ENCODE results near the gene VSTM5.

Gene VSTM5

DNA sequence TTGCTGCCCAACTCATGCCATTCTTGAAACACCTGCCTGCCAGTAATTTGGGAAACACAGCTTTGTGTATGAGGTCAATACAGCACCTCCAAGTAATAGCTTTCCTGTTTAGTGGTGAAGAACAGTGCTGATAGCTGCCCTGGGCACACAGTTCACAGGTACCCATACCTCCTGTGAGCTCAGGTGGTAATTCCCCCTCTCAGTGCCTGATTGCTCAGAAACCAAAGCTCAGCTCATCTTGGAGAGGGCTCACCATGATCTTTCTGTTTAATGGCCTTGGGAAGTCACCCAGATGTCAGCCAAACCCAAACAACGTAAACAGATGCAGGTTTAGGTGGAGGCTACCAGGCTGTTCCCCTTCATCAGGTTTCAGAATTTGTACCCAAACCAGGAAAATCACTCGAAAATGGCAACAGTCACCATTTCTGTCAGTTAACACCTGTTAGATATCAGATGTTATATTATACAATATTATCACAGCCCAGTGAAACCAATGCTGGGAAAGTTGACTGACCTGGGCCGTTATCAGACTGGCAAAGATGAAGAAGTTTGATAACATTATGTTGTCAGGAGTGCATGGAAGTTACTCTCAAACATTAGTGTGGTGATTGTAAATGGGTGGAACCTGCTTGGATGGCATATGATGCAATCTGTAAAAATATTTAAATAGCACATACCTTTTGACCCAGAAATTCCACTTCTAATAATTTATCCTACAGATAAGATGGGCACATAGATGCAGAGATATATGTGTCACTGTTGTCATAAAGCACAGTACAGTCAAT is 18.9 kb downstream of the VSTM5 start:
- in situ Hi-C loops (cut with MboI; ENCODE audit: low sequenced_read_pairs, unreplicated experiment), result no loop called here
- TF ChIP-seq CTCF (IDR thresholded peaks at IDR 0.05; ENCODE audit: borderline replicate concordance, control extremely low read depth, extremely low read depth, insufficient read depth, missing control alignments), result no peak
- DNase-seq (ENCODE audit: low spot score), result no peak

- in situ Hi-C loops (cut with MboI; ENCODE audit: low sequenced_read_pairs, unreplicated experiment), result no loop called here
- no peak for TF ChIP-seq CTCF (IDR thresholded peaks at IDR 0.05; ENCODE audit: borderline replicate concordance, control extremely low read depth, extremely low read depth, insufficient read depth, missing control alignments)
- DNase-seq (ENCODE audit: low spot score), result no peak
Measured at GRCh38 chr11:93829598-93829997, 20.8 kb downstream of the VSTM5 start.

DNA sequence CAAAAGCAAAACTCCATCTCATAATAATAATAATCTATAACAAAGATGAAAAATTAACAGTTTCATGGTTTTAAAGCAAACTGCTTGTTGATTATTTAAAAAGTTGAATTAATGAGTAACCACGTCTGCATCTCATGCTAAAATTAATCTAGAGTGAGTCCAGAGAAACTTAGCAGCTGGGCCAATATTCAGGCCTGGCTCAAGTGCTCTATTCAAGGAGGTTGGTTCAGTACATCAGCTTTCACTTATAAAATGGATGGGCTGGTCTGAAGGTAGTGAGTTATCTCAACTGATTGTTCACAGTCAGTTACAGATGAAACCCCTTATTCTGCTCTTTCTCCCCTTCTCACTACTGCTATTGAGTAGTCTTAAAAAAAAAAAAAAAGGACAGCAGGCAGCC is 23.1 kb downstream of the VSTM5 start:
- no peak for TF ChIP-seq CTCF (IDR thresholded peaks at IDR 0.05; ENCODE audit: borderline replicate concordance, control extremely low read depth, extremely low read depth, insufficient read depth, missing control alignments)
- no peak for DNase-seq (ENCODE audit: low spot score)
- in situ Hi-C loops (cut with MboI; ENCODE audit: low sequenced_read_pairs, unreplicated experiment), result no loop called here

- DNase-seq (ENCODE audit: low spot score), result no peak
- no peak for TF ChIP-seq CTCF (IDR thresholded peaks at IDR 0.05; ENCODE audit: borderline replicate concordance, control extremely low read depth, extremely low read depth, insufficient read depth, missing control alignments)
- in situ Hi-C loops (cut with MboI; ENCODE audit: low sequenced_read_pairs, unreplicated experiment), result no loop called here
Measured at GRCh38 chr11:93823210-93823609, 27.2 kb downstream of the VSTM5 start.

DNA sequence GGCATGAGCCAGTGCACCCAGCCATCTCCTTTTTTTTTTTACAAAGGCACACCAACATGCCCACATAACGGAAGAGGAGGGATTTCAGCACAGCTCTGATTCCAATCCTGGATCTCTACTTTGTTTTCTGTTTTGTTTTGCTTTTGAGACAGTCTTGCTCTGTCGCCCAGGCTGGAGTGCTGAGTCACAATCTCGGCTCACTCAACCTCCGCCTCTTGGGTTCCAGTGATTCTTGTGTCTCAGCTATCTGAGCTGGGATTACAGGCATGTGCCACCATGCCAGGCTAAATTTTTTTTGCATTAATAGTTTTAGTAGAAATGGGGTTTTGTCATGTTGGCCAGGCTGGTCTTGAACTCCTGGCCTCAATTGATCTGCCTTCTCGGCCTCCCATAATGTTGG is 28.1 kb downstream of the VSTM5 start:
- no peak for TF ChIP-seq CTCF (IDR thresholded peaks at IDR 0.05; ENCODE audit: borderline replicate concordance, control extremely low read depth, extremely low read depth, insufficient read depth, missing control alignments)
- in situ Hi-C loops (cut with MboI; ENCODE audit: low sequenced_read_pairs, unreplicated experiment), result no loop called here
- DNase-seq (ENCODE audit: low spot score), result no peak

- DNase-seq (ENCODE audit: low spot score), result no peak
- in situ Hi-C loops (cut with MboI; ENCODE audit: low sequenced_read_pairs, unreplicated experiment), result no loop called here
- no peak for TF ChIP-seq CTCF (IDR thresholded peaks at IDR 0.05; ENCODE audit: borderline replicate concordance, control extremely low read depth, extremely low read depth, insufficient read depth, missing control alignments)
Measured at GRCh38 chr11:93821617-93822016, 28.8 kb downstream of the VSTM5 start.
